H1 (cell line): ENCODE data around the gene PCID2. TPM values are rescaled to one million over a fixed set of nuclear protein-coding genes. Genes with fewer than 3 reads are reported as not detected.

Experiments used
- CTBP2 ChIP-seq: IDR thresholded peaks from 2 replicates; pipeline ENCODE4 v1.7.0; 2011; ENCODE audit warnings: borderline replicate concordance, mild to moderate bottlenecking, moderate library complexity, mixed read lengths, low read length; ENCODE audit not compliant: insufficient read depth, insufficient read length
- GABPA ChIP-seq: IDR thresholded peaks from 2 replicates; pipeline ENCODE4 v1.6.1; 2011; ENCODE audit warnings: mild to moderate bottlenecking, low read length, moderate library complexity, borderline replicate concordance; ENCODE audit not compliant: insufficient read depth
- JUND ChIP-seq: IDR thresholded peaks from 2 replicates; pipeline ENCODE4 v1.6.1; 2011; ENCODE audit warnings: mild to moderate bottlenecking, improper control_type of control experiment, low read length
- KDM5A ChIP-seq: fragments of 200-600 bp; IDR thresholded peaks from 2 replicates; pipeline ENCODE4 v1.7.1; 2012; ENCODE audit warnings: mild to moderate bottlenecking, low read length, inconsistent platforms, mixed read lengths
- PHF8 ChIP-seq: fragments of 200-600 bp; sonication (generic); conservative IDR thresholded peaks from 2 replicates; pipeline ENCODE4 v1.7.1; 2012; ENCODE audit warnings: low read depth, mild to moderate bottlenecking, inconsistent platforms, low read length, moderate library complexity
- YY1 ChIP-seq: IDR thresholded peaks from 2 replicates; pipeline ENCODE4 v1.6.1; 2011; ENCODE audit warnings: low read depth, mild to moderate bottlenecking, low read length
- polyA plus RNA-seq, 7 experiments: library from polyadenylated mRNA; depleted of rRNA in 3 of 7; stranded (reverse) in 5 of 7; unstranded in 2 of 7; fragments of >200 nt in 5 of 7; fragments of 200-250 nt in 2 of 7; gene quantifications; 1 replicate in 5 of 7; 2 replicates in 1 of 7; 4 replicates in 1 of 7; pipeline versions ENCODE4 v1.2.1 to v1.2.3, GENCODE V29; 2011 to 2013; ENCODE audit warnings: missing spikeins in 2 of 7, mixed read lengths in 2 of 7
- total RNA-seq: library from RNA; stranded (reverse); fragmentation: NEBNext Ultra II Directional; extraction: Animal tissue kit (Norgen Biotek cat#: 25700); gene quantifications from 2 replicates; pipeline ENCODE4 v1.2.1, GENCODE V29; 2021
- TF ChIP-seq, protein P1 (sequence below): fragments of 300-600 bp; sonication (generic); IDR thresholded peaks from 2 replicates; pipeline ENCODE4 v1.7.1; 2012; ENCODE audit warnings: low read length, moderate library complexity, mild to moderate bottlenecking, inconsistent platforms; ENCODE audit not compliant: insufficient replicate concordance

The PCID2 gene
- total and polyA plus RNA-seq, 2 of the 8 experiments (the other 6 are each of a cell fraction or from before 2014, with no cell fraction given), result 72.4 to 72.8 TPM

DNA sequence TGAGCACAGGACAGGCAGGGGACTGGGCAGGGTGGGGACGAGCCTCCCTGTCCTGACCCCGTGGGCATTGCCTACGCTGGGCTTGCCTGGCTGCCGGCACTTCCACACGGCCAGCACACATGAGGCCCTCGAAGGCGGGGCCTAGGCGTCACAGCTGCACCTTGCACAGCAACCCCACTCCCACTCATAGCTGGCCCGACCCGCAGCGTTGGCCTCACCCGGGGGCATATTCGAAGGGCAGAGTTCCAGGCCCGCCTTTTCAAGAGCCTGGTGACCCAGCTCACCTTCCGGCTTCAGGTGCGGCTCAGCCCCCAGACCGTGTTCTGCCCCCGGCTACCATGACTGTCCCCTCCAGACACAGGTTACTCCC lies 66.9 kb downstream of the PCID2 start (continued):
- TF ChIP-seq, protein P1, sequence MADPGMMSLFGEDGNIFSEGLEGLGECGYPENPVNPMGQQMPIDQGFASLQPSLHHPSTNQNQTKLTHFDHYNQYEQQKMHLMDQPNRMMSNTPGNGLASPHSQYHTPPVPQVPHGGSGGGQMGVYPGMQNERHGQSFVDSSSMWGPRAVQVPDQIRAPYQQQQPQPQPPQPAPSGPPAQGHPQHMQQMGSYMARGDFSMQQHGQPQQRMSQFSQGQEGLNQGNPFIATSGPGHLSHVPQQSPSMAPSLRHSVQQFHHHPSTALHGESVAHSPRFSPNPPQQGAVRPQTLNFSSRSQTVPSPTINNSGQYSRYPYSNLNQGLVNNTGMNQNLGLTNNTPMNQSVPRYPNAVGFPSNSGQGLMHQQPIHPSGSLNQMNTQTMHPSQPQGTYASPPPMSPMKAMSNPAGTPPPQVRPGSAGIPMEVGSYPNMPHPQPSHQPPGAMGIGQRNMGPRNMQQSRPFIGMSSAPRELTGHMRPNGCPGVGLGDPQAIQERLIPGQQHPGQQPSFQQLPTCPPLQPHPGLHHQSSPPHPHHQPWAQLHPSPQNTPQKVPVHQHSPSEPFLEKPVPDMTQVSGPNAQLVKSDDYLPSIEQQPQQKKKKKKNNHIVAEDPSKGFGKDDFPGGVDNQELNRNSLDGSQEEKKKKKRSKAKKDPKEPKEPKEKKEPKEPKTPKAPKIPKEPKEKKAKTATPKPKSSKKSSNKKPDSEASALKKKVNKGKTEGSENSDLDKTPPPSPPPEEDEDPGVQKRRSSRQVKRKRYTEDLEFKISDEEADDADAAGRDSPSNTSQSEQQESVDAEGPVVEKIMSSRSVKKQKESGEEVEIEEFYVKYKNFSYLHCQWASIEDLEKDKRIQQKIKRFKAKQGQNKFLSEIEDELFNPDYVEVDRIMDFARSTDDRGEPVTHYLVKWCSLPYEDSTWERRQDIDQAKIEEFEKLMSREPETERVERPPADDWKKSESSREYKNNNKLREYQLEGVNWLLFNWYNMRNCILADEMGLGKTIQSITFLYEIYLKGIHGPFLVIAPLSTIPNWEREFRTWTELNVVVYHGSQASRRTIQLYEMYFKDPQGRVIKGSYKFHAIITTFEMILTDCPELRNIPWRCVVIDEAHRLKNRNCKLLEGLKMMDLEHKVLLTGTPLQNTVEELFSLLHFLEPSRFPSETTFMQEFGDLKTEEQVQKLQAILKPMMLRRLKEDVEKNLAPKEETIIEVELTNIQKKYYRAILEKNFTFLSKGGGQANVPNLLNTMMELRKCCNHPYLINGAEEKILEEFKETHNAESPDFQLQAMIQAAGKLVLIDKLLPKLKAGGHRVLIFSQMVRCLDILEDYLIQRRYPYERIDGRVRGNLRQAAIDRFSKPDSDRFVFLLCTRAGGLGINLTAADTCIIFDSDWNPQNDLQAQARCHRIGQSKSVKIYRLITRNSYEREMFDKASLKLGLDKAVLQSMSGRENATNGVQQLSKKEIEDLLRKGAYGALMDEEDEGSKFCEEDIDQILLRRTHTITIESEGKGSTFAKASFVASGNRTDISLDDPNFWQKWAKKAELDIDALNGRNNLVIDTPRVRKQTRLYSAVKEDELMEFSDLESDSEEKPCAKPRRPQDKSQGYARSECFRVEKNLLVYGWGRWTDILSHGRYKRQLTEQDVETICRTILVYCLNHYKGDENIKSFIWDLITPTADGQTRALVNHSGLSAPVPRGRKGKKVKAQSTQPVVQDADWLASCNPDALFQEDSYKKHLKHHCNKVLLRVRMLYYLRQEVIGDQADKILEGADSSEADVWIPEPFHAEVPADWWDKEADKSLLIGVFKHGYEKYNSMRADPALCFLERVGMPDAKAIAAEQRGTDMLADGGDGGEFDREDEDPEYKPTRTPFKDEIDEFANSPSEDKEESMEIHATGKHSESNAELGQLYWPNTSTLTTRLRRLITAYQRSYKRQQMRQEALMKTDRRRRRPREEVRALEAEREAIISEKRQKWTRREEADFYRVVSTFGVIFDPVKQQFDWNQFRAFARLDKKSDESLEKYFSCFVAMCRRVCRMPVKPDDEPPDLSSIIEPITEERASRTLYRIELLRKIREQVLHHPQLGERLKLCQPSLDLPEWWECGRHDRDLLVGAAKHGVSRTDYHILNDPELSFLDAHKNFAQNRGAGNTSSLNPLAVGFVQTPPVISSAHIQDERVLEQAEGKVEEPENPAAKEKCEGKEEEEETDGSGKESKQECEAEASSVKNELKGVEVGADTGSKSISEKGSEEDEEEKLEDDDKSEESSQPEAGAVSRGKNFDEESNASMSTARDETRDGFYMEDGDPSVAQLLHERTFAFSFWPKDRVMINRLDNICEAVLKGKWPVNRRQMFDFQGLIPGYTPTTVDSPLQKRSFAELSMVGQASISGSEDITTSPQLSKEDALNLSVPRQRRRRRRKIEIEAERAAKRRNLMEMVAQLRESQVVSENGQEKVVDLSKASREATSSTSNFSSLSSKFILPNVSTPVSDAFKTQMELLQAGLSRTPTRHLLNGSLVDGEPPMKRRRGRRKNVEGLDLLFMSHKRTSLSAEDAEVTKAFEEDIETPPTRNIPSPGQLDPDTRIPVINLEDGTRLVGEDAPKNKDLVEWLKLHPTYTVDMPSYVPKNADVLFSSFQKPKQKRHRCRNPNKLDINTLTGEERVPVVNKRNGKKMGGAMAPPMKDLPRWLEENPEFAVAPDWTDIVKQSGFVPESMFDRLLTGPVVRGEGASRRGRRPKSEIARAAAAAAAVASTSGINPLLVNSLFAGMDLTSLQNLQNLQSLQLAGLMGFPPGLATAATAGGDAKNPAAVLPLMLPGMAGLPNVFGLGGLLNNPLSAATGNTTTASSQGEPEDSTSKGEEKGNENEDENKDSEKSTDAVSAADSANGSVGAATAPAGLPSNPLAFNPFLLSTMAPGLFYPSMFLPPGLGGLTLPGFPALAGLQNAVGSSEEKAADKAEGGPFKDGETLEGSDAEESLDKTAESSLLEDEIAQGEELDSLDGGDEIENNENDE, result no peak
- no peak for TF ChIP-seq CTBP2
- no peak for TF ChIP-seq YY1
- no peak for TF ChIP-seq GABPA
- TF ChIP-seq KDM5A, result no peak
- no peak for TF ChIP-seq PHF8
- TF ChIP-seq JUND, result no peak
